Panc1 (cell line): ENCODE results near the gene EFNA1. TPM values are rescaled to one million over a fixed set of nuclear protein-coding genes. Genes with fewer than 3 reads are reported as not detected.
A peak's percentile ranks its signal among the peaks of the same experiment; 100 is the strongest.

Experiments used
- ATAC-seq: fragments of 200-7000 bp; cut with Tn5 transposase; 2 replicates; pipeline ENCODE4 v1.9.1; 2020; ENCODE audit warnings: mild to moderate bottlenecking, moderate library complexity
- BruUV-seq: library from RNA; stranded (reverse); fragments of 400-500 nt; replicated peaks from 2 replicates; lab custom pipeline; 2021; lab: Mats Ljungman, UMichigan
- CTCF ChIA-PET: fragments of 300-600 bp; sonication (Branson Sonifier 250); formaldehyde crosslinking; loops from one replicate; lab custom pipeline; 2022; ENCODE audit warnings: antibody characterized with exemption; lab: Charles Lee
- POLR2A ChIA-PET: fragments of 300-600 bp; sonication (Branson Sonifier 250); formaldehyde crosslinking; loops from one replicate; lab custom pipeline; 2022; ENCODE audit warnings: antibody characterized with exemption; lab: Charles Lee
- DNase-seq: peaks from one replicate; pipeline ENCODE4 v3.0.0-alpha.2; 2010; ENCODE audit warnings: low read depth, low spot score
- H3K27ac ChIP-seq: 2 replicates; pipeline ENCODE4 v1.5.1; 2011; ENCODE audit warnings: mild to moderate bottlenecking, low read length, inconsistent platforms
- H3K27me3 ChIP-seq: fragments of 200-500 bp; sonication (Bioruptor generic); 2 replicates; pipeline ENCODE4 v1.6.0; 2014; ENCODE audit warnings: low read length, inconsistent platforms; ENCODE audit not compliant: control insufficient read depth, insufficient read depth
- H3K36me3 ChIP-seq: fragments of 200-500 bp; sonication (Bioruptor generic); 2 replicates; pipeline ENCODE4 v1.5.1; 2014; ENCODE audit warnings: inconsistent platforms, mild to moderate bottlenecking, low read length, moderate library complexity; ENCODE audit not compliant: control insufficient read depth, insufficient read depth
- H3K4me1 ChIP-seq: 2 replicates; pipeline ENCODE4 v1.5.1; 2011; ENCODE audit warnings: inconsistent platforms, mild to moderate bottlenecking, low read length, moderate library complexity; ENCODE audit not compliant: control insufficient read depth, insufficient read depth
- H3K4me3 ChIP-seq, 2 experiments: 2 replicates each; pipeline ENCODE4 v1.5.1; 2011 to 2012; ENCODE audit warnings: low read depth in 2 of 2, low read length in 2 of 2, mild to moderate bottlenecking in 2 of 2, inconsistent platforms in 1 of 2, moderate library complexity in 1 of 2
- H3K9me3 ChIP-seq: fragments of 200-500 bp; sonication (Bioruptor generic); 2 replicates; pipeline ENCODE4 v1.5.1; 2014; ENCODE audit warnings: low read depth, mild to moderate bottlenecking, inconsistent platforms, low read length, moderate library complexity; ENCODE audit not compliant: control insufficient read depth, insufficient read depth
- POLR2AphosphoS5 ChIP-seq: IDR thresholded peaks from 2 replicates; pipeline ENCODE4 v1.6.1; 2012; ENCODE audit warnings: mild to moderate bottlenecking, low read depth, low read length, moderate library complexity
- SIN3A ChIP-seq: IDR thresholded peaks from 2 replicates; pipeline ENCODE4 v1.6.1; 2012; ENCODE audit warnings: low read depth, mild to moderate bottlenecking, low read length, moderate library complexity, borderline replicate concordance; ENCODE audit not compliant: insufficient read depth
- TCF7L2 ChIP-seq: IDR thresholded peaks from 2 replicates; pipeline ENCODE4 v1.6.1; 2011; ENCODE audit warnings: mild to moderate bottlenecking, low read depth, low read length, inconsistent platforms
- in situ Hi-C: cut with HindIII; loops from 2 replicates; pipeline ENCODE4 v1.10.0; 2016; ENCODE audit warnings: low sequenced_read_pairs, low pct_unique_long_range_greater_than_20kb
- intact Hi-C: fragments of 100-400 bp; cut with micrococcal nuclease; formaldehyde crosslinking; loops from one replicate; pipeline ENCODE4 v1.10.0; 2022; ENCODE audit not compliant: unreplicated experiment
- total RNA-seq: library from RNA; stranded (reverse); gene quantifications from one replicate; pipeline ENCODE4 v1.2.1, GENCODE V29; 2021; ENCODE audit not compliant: unreplicated experiment
- TF ChIP-seq, protein P1 (sequence below), 2 experiments: IDR thresholded peaks; 2 replicates each; pipeline ENCODE4 v1.6.1; 2011 to 2012; ENCODE audit warnings: low read depth in 2 of 2, control low read depth in 1 of 2, low read length in 1 of 2, mild to moderate bottlenecking in 1 of 2, moderate library complexity in 1 of 2; ENCODE audit not compliant: insufficient read depth in 1 of 2
- TF ChIP-seq, protein P2 (sequence below): fragments of 450-650 bp; IDR thresholded peaks from 2 replicates; pipeline ENCODE4 v1.5.1; 2017; ENCODE audit warnings: mild to moderate bottlenecking

EFNA1 gene
- total RNA-seq, 1 experiment from 2014 or later = 23.8 TPM

GRCh38 chr1:155139895-155140629, 12.4 kb downstream of the EFNA1 start, which contains the start of gene DPM3:
TSS of gene DPM3 (minus strand) at chr1:155140531. CDS start at chr1:155140240, 291 bp downstream.
- peak within 1 kb of the TSS; percentile 86 to 98 for H3K4me3 ChIP-seq
- H3K36me3 ChIP-seq = no peaks in the 10 kb centered on the region
- peak within 1 kb of the TSS; percentile 95 for H3K27ac ChIP-seq
- TF ChIP-seq SIN3A (peak; percentile 50; the same call in 1 of the 2 replicates), TCF7L2 (no peak), POLR2AphosphoS5 (peak; percentile 84)
- TF ChIP-seq, protein P1, sequence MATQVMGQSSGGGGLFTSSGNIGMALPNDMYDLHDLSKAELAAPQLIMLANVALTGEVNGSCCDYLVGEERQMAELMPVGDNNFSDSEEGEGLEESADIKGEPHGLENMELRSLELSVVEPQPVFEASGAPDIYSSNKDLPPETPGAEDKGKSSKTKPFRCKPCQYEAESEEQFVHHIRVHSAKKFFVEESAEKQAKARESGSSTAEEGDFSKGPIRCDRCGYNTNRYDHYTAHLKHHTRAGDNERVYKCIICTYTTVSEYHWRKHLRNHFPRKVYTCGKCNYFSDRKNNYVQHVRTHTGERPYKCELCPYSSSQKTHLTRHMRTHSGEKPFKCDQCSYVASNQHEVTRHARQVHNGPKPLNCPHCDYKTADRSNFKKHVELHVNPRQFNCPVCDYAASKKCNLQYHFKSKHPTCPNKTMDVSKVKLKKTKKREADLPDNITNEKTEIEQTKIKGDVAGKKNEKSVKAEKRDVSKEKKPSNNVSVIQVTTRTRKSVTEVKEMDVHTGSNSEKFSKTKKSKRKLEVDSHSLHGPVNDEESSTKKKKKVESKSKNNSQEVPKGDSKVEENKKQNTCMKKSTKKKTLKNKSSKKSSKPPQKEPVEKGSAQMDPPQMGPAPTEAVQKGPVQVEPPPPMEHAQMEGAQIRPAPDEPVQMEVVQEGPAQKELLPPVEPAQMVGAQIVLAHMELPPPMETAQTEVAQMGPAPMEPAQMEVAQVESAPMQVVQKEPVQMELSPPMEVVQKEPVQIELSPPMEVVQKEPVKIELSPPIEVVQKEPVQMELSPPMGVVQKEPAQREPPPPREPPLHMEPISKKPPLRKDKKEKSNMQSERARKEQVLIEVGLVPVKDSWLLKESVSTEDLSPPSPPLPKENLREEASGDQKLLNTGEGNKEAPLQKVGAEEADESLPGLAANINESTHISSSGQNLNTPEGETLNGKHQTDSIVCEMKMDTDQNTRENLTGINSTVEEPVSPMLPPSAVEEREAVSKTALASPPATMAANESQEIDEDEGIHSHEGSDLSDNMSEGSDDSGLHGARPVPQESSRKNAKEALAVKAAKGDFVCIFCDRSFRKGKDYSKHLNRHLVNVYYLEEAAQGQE (IDR thresholded peaks at IDR 0.05; ENCODE audit: insufficient read depth in 1 of 2, low read depth in 2 of 2, low read length in 1 of 2) = no peak
- intact Hi-C loops = no loop called here
- no peaks in the 10 kb centered on the region for H3K27me3 ChIP-seq
- ChIA-PET POLR2A (no interaction called here), CTCF (interaction anchor here (0.6 to 0.7 kb wide), 2 partner anchors 48 to 450 kb away, joined by 3 to 11 read pairs; no protein-coding TSS in a partner anchor)
- TSS peak; percentile 98 for BruUV-seq
- H3K4me1 ChIP-seq = peaks cover 19% of the 10 kb centered on the region
- ATAC-seq (peak; percentile 80), DNase-seq (no peak)
- in situ Hi-C loops = no loop called here
- no peaks in the 10 kb centered on the region for H3K9me3 ChIP-seq

DNA sequence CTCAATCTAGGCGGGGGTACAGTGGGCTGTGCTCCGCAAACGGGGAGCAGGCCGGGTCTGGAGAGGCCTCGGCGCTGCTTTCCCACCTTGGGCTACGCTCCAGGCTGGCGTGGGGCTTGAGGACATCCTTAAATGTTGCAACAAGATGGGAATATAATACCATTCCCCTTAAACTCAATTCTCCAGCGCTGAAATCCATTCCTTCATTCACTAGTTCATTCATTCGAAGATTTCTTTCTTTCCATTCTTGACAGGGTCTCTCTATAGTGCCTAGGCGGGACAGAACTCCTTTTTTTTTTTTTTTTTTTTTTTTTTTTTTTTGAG, 12.9 kb downstream of the EFNA1 start:
- ChIA-PET POLR2A (interaction anchor here (0.6 kb wide), 1 partner anchor 13 kb away, joined by 4 read pairs; no protein-coding TSS in a partner anchor), CTCF (no interaction called here)
- BruUV-seq = no TSS peak
- in situ Hi-C loops = no loop called here
- Histone ChIP-seq H3K27me3 (no peaks in the 10 kb centered on the region), H3K27ac (peak overlapping the region; percentile 95), H3K36me3 (no peaks in the 10 kb centered on the region), H3K9me3 (no peaks in the 10 kb centered on the region), H3K4me1 (peaks cover 19% of the 10 kb centered on the region), H3K4me3 (peak overlapping the region; percentile 86 to 98)
- DNase-seq (no peak), ATAC-seq (no peak)
- TF ChIP-seq SIN3A (no peak), TCF7L2 (no peak), POLR2AphosphoS5 (no peak)
- TF ChIP-seq, protein P2, sequence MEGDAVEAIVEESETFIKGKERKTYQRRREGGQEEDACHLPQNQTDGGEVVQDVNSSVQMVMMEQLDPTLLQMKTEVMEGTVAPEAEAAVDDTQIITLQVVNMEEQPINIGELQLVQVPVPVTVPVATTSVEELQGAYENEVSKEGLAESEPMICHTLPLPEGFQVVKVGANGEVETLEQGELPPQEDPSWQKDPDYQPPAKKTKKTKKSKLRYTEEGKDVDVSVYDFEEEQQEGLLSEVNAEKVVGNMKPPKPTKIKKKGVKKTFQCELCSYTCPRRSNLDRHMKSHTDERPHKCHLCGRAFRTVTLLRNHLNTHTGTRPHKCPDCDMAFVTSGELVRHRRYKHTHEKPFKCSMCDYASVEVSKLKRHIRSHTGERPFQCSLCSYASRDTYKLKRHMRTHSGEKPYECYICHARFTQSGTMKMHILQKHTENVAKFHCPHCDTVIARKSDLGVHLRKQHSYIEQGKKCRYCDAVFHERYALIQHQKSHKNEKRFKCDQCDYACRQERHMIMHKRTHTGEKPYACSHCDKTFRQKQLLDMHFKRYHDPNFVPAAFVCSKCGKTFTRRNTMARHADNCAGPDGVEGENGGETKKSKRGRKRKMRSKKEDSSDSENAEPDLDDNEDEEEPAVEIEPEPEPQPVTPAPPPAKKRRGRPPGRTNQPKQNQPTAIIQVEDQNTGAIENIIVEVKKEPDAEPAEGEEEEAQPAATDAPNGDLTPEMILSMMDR = no peak
- TF ChIP-seq, protein P1 (IDR thresholded peaks at IDR 0.05; ENCODE audit: insufficient read depth in 1 of 2, low read depth in 2 of 2, low read length in 1 of 2) = no peak
- intact Hi-C loops = no loop called here
